H9 (cell line): ENCODE measurements around the gene NPRL2. TPM values are rescaled to one million over a fixed set of nuclear protein-coding genes. Genes with fewer than 3 reads are reported as not detected.
A peak's percentile ranks its signal among the peaks of the same experiment; 100 is the strongest.

Experiments used
- DNase-seq: peaks from one replicate; pipeline ENCODE4 v3.0.0-alpha.2; 2017
- H2AFZ ChIP-seq: one replicate; pipeline ENCODE4 v1.6.1; 2013; ENCODE audit warnings: mild to moderate bottlenecking, low read length, control low read depth, moderate library complexity
- H2AK5ac ChIP-seq: 2 replicates; pipeline ENCODE4 v1.6.1; 2013; ENCODE audit warnings: low read length, control low read depth, mixed read lengths; ENCODE audit not compliant: insufficient read length
- H2BK120ac ChIP-seq: one replicate; pipeline ENCODE4 v1.6.1; 2013; ENCODE audit warnings: low read depth, mild to moderate bottlenecking, low read length, control low read depth, inconsistent platforms; ENCODE audit not compliant: poor library complexity, severe bottlenecking
- H2BK12ac ChIP-seq: 2 replicates; pipeline ENCODE4 v1.6.1; 2013; ENCODE audit warnings: low read length, control low read depth, mixed read lengths, low read depth; ENCODE audit not compliant: insufficient read length
- H2BK15ac ChIP-seq: 2 replicates; pipeline ENCODE4 v1.6.1; 2013; ENCODE audit warnings: low read depth, low read length, control low read depth
- H2BK20ac ChIP-seq: one replicate; pipeline ENCODE4 v1.6.1; 2013; ENCODE audit warnings: low read depth, mild to moderate bottlenecking, low read length, control low read depth, inconsistent platforms; ENCODE audit not compliant: poor library complexity, severe bottlenecking
- H2BK5ac ChIP-seq: 2 replicates; pipeline ENCODE4 v1.6.1; 2013; ENCODE audit warnings: low read length, control low read depth, mixed read lengths; ENCODE audit not compliant: insufficient read length
- H3K14ac ChIP-seq: 2 replicates; pipeline ENCODE4 v1.6.1; 2013; ENCODE audit warnings: low read length, control low read depth; ENCODE audit not compliant: insufficient read depth
- H3K18ac ChIP-seq: 2 replicates; pipeline ENCODE4 v1.6.1; 2013; ENCODE audit warnings: low read depth, mild to moderate bottlenecking, mixed read lengths, low read length, control low read depth; ENCODE audit not compliant: insufficient read length
- H3K23ac ChIP-seq: 2 replicates; pipeline ENCODE4 v1.6.1; 2013; ENCODE audit warnings: low read length, control low read depth, mixed read lengths, low read depth; ENCODE audit not compliant: insufficient read length
- H3K23me2 ChIP-seq: 2 replicates; pipeline ENCODE4 v1.6.1; 2013; ENCODE audit warnings: low read depth, mild to moderate bottlenecking, mixed read lengths, low read length, control low read depth; ENCODE audit not compliant: insufficient read length, poor library complexity, severe bottlenecking
- H3K27ac ChIP-seq: 2 replicates; pipeline ENCODE4 v1.5.1; 2013; ENCODE audit warnings: low read length, control low read depth, mixed read lengths, low read depth; ENCODE audit not compliant: insufficient read length
- H3K27me3 ChIP-seq: 2 replicates; pipeline ENCODE4 v1.6.1; 2013; ENCODE audit warnings: low read length, control low read depth, inconsistent platforms; ENCODE audit not compliant: insufficient read depth
- H3K4ac ChIP-seq: 2 replicates; pipeline ENCODE4 v1.6.1; 2013; ENCODE audit warnings: low read depth, mild to moderate bottlenecking, control low read depth, inconsistent platforms, low read length, moderate library complexity
- H3K4me1 ChIP-seq: 2 replicates; pipeline ENCODE4 v1.6.1; 2013; ENCODE audit warnings: low read length, control low read depth, inconsistent platforms; ENCODE audit not compliant: insufficient read depth
- H3K4me2 ChIP-seq: 2 replicates; pipeline ENCODE4 v1.6.1; 2013; ENCODE audit warnings: low read length, control low read depth, mixed read lengths; ENCODE audit not compliant: insufficient read length, insufficient read depth
- H3K56ac ChIP-seq: 2 replicates; pipeline ENCODE4 v1.6.1; 2013; ENCODE audit warnings: low read depth, mild to moderate bottlenecking, mixed read lengths, low read length, control low read depth; ENCODE audit not compliant: insufficient read length
- H3K79me1 ChIP-seq: 2 replicates; pipeline ENCODE4 v1.6.1; 2013; ENCODE audit warnings: low read depth, mild to moderate bottlenecking, moderate library complexity, low read length, control low read depth, inconsistent platforms; ENCODE audit not compliant: insufficient read depth, poor library complexity, severe bottlenecking
- H3K79me2 ChIP-seq: 2 replicates; pipeline ENCODE4 v1.6.1; 2013; ENCODE audit warnings: low read length, control low read depth, inconsistent platforms; ENCODE audit not compliant: insufficient read depth
- H3K9ac ChIP-seq: 2 replicates; pipeline ENCODE4 v1.6.1; 2013; ENCODE audit warnings: low read length, control low read depth, mixed read lengths; ENCODE audit not compliant: insufficient read length; ENCODE audit errors: extremely low read depth
- H3K9me3 ChIP-seq: one replicate; pipeline ENCODE4 v1.6.1; 2013; ENCODE audit warnings: low read depth, low read length, inconsistent platforms; ENCODE audit not compliant: control insufficient read depth
- H3T11ph ChIP-seq: one replicate; pipeline ENCODE4 v1.6.1; 2013; ENCODE audit warnings: mild to moderate bottlenecking, low read length, control low read depth, inconsistent platforms
- H4K20me1 ChIP-seq: one replicate; pipeline ENCODE4 v1.6.1; 2013; ENCODE audit not compliant: control insufficient read depth, insufficient read length, insufficient read depth
- H4K5ac ChIP-seq: 2 replicates; pipeline ENCODE4 v1.6.1; 2013; ENCODE audit warnings: low read depth, mild to moderate bottlenecking, mixed read lengths, low read length, control low read depth; ENCODE audit not compliant: insufficient read length
- H4K8ac ChIP-seq: replicated peaks from 2 replicates; pipeline ENCODE4 v1.6.1; 2013; ENCODE audit warnings: low read length, control low read depth, mixed read lengths, low read depth; ENCODE audit not compliant: insufficient read length
- H4K91ac ChIP-seq: 2 replicates; pipeline ENCODE4 v1.6.1; 2013; ENCODE audit warnings: low read depth, mild to moderate bottlenecking, moderate library complexity, mixed read lengths, low read length, control low read depth; ENCODE audit not compliant: insufficient read length
- H3K27ac Mint-ChIP-seq, 3 experiments: 2 replicates in 2 of 3; 3 replicates in 1 of 3; pipeline ENCODE4 v1.8.0; 2020 to 2021; ENCODE audit warnings: mixed read lengths in 3 of 3, mild to moderate bottlenecking in 1 of 3, moderate library complexity in 1 of 3
- H3K27me3 Mint-ChIP-seq: 2 replicates; pipeline ENCODE4 v1.8.0; 2021; ENCODE audit warnings: low read depth, mild to moderate bottlenecking, moderate library complexity, mixed read lengths
- H3K36me3 Mint-ChIP-seq, 3 experiments: 2 replicates in 2 of 3; 3 replicates in 1 of 3; pipeline ENCODE4 v1.8.0; 2020 to 2021; ENCODE audit warnings: low read depth in 3 of 3, mixed read lengths in 3 of 3; ENCODE audit not compliant: insufficient read depth in 1 of 3
- H3K4me1 Mint-ChIP-seq, 2 experiments: 2 replicates each; pipeline ENCODE4 v1.8.0; 2020; ENCODE audit warnings: mixed read lengths in 2 of 2
- H3K4me3 Mint-ChIP-seq, 2 experiments: 2 replicates in 1 of 2; 3 replicates in 1 of 2; pipeline ENCODE4 v1.8.0; 2020 to 2021; ENCODE audit warnings: mild to moderate bottlenecking in 2 of 2, mixed read lengths in 2 of 2, moderate library complexity in 1 of 2
- H3K9me3 Mint-ChIP-seq, 2 experiments: 2 replicates in 1 of 2; 3 replicates in 1 of 2; pipeline ENCODE4 v1.8.0; 2020; ENCODE audit warnings: mild to moderate bottlenecking in 2 of 2, mixed read lengths in 2 of 2, moderate library complexity in 1 of 2
- CTCF ChIP-seq: fragments of 200-600 bp; sonication (generic); conservative IDR thresholded peaks from 3 replicates; pipeline ENCODE4 v1.8.0; 2021; ENCODE audit warnings: antibody characterized with exemption, mild to moderate bottlenecking
- WGBS: extraction: QIAGEN DNeasy Blood & Tissue Kit; methylation state at CpG from one replicate; pipeline ENCODE4 v1.1.7; 2013; ENCODE audit warnings: missing lambda C conversion rate, low lambda C conversion rate, mixed read lengths; ENCODE audit not compliant: insufficient read length; ENCODE audit errors: extremely low coverage; 5-methylcytosine and 5-hydroxymethylcytosine counted together
- total RNA-seq: library from RNA; stranded (reverse); gene quantifications from 2 replicates; pipeline ENCODE4 v1.2.1, GENCODE V29; 2021

The NPRL2 gene
- total RNA-seq, 1 experiment from 2014 or later = 23.4 TPM

- H3K56ac ChIP-seq = no peak overlapping the region
- peaks cover 6% of the 10 kb centered on the region; the same call in 1 of the 2 replicates for H3K4me1 ChIP-seq
- no peaks in the 10 kb centered on the region for H3K9me3 ChIP-seq
- H4K8ac ChIP-seq = no peak overlapping the region
- H4K91ac ChIP-seq = no peak overlapping the region
- H2AFZ ChIP-seq = no peak overlapping the region
- peak; percentile 78 for TF ChIP-seq CTCF
- no peaks in the 10 kb centered on the region for H4K20me1 ChIP-seq
- DNase-seq = peak; percentile 94
- H3K14ac ChIP-seq = peak overlapping the region; percentile 98
- H3K18ac ChIP-seq = peak overlapping the region; percentile 96
- WGBS = no CpG with 5 or more reads among the region's 59 CpGs
- H2BK12ac ChIP-seq = no peak overlapping the region
- Mint-ChIP-seq H3K4me1 (peaks cover 27 to 42% of the 10 kb centered on the region in 2 experiments), H3K27ac (peak overlapping the region; percentile 98 to 100 (median 99)), H3K27me3 (no peaks in the 10 kb centered on the region), H3K9me3 (no peaks in the 10 kb centered on the region), H3K36me3 (peaks cover 37 to 59% (median 47%) of the 10 kb centered on the region in 3 experiments), H3K4me3 (peak overlapping the region; percentile 85 to 90)
- H2BK120ac ChIP-seq = no peak overlapping the region
- peaks cover 5% of the 10 kb centered on the region; the same call in 1 of the 2 replicates for H3K79me2 ChIP-seq
- H3K23ac ChIP-seq = no peak overlapping the region
- no peaks in the 10 kb centered on the region for H3K79me1 ChIP-seq
- H2BK5ac ChIP-seq = peak overlapping the region; percentile 81
- H3K9ac ChIP-seq = peak overlapping the region; percentile 87
- no peak overlapping the region for H4K5ac ChIP-seq
- no peak overlapping the region for H2BK20ac ChIP-seq
- H3K27me3 ChIP-seq = no peaks in the 10 kb centered on the region
- H3K23me2 ChIP-seq = peaks cover 15% of the 10 kb centered on the region
- peak overlapping the region; percentile 37 for H3K4me2 ChIP-seq
- no peak overlapping the region for H2BK15ac ChIP-seq
- H3T11ph ChIP-seq = no peak overlapping the region
- H3K4ac ChIP-seq = no peak overlapping the region
- H2AK5ac ChIP-seq = no peak overlapping the region
- H3K27ac ChIP-seq = no peak overlapping the region
These were observed 29.1 kb downstream of the NPRL2 start for GRCh38 chr3:50321336-50322114.
